Hematopoietic multipotent progenitor cell treated with erythropoietin and hydrocortisone succinate and interleukin-3 and kit ligand, for 4 days (in vitro differentiated cells): Measurements from ENCODE around the gene CD151.

ENCODE experiments used
- DNase-seq: peaks from one replicate; pipeline ENCODE4 v3.0.0-alpha.2; 2015

The CD151 gene

GRCh38 chr11:832529-833113, at the start of gene CD151:
TSS of gene CD151 (plus strand) at chr11:832952. CDS start at chr11:836070, 3,118 bp downstream.
- peak; percentile 78 for DNase-seq

GRCh38 chr11:783581-784015, 49.2 kb upstream of the CD151 start:
- DNase-seq: peak; percentile 84

GRCh38 chr11:786235-787083, 46.3 kb upstream of the CD151 start:
- no peak for DNase-seq

- no peak for DNase-seq
Measured at GRCh38 chr11:787084-787675, 45.6 kb upstream of the CD151 start.

- DNase-seq: no peak
Measured at GRCh38 chr11:788009-788640, 44.6 kb upstream of the CD151 start.

GRCh38 chr11:788953-789940, 43.5 kb upstream of the CD151 start:
- no peak for DNase-seq

- no peak for DNase-seq
Measured at GRCh38 chr11:789943-790342, 42.8 kb upstream of the CD151 start, which contains the start of gene CEND1. TSS of gene CEND1 (minus strand) at chr11:790090. CDS start at chr11:788576, 1,514 bp downstream.

GRCh38 chr11:790721-791564, 41.8 kb upstream of the CD151 start:
- DNase-seq: no peak

- DNase-seq: no peak
Measured at GRCh38 chr11:791658-792534, 40.9 kb upstream of the CD151 start.

- no peak for DNase-seq
Measured at GRCh38 chr11:792535-792821, 40.3 kb upstream of the CD151 start.

- DNase-seq: no peak
Measured at GRCh38 chr11:792873-793272, 39.9 kb upstream of the CD151 start.

GRCh38 chr11:793556-793955, 39.2 kb upstream of the CD151 start:
- DNase-seq: no peak

GRCh38 chr11:794013-794765, 38.6 kb upstream of the CD151 start:
- DNase-seq: no peak

- no peak for DNase-seq
Measured at GRCh38 chr11:794766-795633, 37.8 kb upstream of the CD151 start.

- DNase-seq: peak; percentile 94
Measured at GRCh38 chr11:795634-796564, 36.9 kb upstream of the CD151 start.

- DNase-seq: no peak
Measured at GRCh38 chr11:796565-797295, 36.0 kb upstream of the CD151 start.
